ENCODE measurements around the gene STAP2. TPM values are rescaled to one million over a fixed set of nuclear protein-coding genes. Genes with fewer than 3 reads are reported as not detected.

The STAP2 gene
- total RNA-seq, 1 experiment from 2014 or later: 9.7 TPM

DNA sequence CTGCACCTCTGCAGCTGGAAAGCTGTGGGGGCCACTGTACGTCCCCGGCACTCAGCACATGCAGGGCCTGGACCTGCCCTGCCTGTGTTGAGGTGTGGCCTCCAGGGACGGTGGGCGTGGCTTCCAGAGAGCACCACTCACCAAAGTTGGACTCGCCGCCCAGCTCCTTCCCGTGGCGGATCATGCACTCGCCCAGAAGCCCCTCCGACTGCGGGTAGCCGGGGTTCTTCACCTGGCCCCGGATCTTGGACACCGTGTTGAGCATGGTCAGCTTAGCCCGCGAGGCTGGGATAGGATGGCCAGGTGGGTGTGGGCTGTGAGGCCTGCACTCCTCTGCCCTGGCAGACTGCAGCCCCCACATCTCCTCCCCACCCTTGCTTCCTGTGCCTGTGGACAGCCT, 26.7 kb upstream of the STAP2 start:
- Histone ChIP-seq H3K4me1 (peaks cover 6% of the 10 kb centered on the region; the same call in 1 of the 2 replicates), H3K36me3 (peaks cover 8% of the 10 kb centered on the region), H3K27me3 (no peaks in the 10 kb centered on the region)

DNA sequence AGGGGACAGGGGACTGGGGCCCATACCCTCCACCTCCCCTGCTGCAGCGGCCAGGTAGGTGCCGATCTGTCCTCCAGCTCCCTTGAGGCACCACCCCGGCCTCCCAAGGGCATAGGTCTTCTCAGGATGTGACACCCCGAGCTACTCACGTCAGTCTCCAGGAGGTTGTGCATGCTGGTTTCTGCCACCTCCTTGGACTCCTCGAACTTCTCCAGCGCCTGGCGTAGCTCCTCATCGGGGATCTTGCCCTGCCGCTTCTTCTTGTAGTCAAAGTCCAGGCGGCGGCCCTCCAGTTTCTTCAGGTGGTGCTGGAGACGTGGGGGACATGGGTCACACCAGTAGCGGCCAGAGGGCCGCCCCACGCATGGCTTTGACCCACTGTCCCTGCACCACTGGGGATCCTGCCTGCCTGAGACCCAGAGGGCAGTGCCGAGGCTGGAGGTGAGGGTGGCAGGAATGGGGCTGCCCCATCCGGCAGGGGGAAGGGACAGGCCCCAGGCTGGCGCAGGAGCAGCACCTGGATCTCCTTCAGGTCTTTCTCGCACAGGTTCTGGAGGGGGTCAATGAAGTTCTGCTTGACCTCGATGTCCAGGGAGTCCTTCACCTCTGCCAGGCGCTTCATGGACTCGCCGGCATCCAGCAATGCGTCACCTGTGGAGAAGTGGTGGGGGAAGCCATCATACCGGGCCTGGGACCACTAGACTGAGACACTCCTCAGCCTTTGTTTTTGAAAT, 25.1 kb upstream of the STAP2 start:
- Histone ChIP-seq H3K9me3 (replicated peaks) (no peaks in the 10 kb centered on the region), H3K27ac (no peak overlapping the region), H3K4me3 (no peak overlapping the region), H3K27me3 (no peaks in the 10 kb centered on the region), H3K4me1 (no peaks in the 10 kb centered on the region), H3K36me3 (peaks cover 13% of the 10 kb centered on the region)
- DNase-seq: no peak

More for the DNA sequence above, 26.7 kb upstream of the STAP2 start:
- H3K4me3 ChIP-seq: no peak overlapping the region
- H3K9me3 ChIP-seq (replicated peaks): no peaks in the 10 kb centered on the region
- DNase-seq: no peak
- no peak overlapping the region for H3K27ac ChIP-seq

DNA sequence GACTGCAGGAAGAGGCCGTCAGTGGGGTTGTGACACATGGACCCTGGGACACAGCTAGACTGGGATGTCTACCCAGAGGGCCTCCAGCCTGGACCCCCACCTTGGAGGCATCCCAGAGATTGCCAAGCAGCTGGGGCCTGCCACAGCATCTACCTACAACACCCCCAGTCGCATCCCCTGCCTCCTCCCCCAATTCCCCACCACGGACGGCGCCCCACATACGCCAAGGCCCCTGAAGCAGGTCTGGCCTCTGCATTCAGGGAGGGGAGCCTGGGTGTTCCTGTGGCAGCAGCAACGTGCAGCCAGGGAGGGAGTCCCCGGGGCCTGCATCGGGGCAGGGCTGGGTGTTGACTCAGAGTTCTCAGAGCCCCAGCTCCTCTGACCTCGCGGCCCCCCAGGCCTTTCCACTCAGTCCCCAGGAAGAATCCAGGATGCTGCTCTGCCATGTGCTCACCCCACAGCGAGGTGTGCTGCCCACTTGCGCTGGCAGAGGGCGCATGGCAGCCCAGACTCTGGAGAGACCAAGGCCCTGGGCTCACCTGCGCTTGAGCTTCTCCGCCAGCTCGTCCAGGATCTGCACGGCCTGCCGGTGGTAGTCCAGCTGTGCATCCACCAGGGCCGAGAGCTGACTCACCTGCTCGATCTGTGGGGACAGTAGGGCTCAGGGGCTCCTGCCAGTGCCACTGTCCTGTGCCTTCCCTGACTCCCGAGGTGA, 24.4 kb upstream of the STAP2 start:
- Histone ChIP-seq H3K27ac (no peak overlapping the region), H3K4me3 (no peak overlapping the region), H3K4me1 (no peaks in the 10 kb centered on the region), H3K36me3 (peaks cover 13% of the 10 kb centered on the region), H3K9me3 (replicated peaks) (no peaks in the 10 kb centered on the region), H3K27me3 (no peaks in the 10 kb centered on the region)
- DNase-seq: no peak

DNA sequence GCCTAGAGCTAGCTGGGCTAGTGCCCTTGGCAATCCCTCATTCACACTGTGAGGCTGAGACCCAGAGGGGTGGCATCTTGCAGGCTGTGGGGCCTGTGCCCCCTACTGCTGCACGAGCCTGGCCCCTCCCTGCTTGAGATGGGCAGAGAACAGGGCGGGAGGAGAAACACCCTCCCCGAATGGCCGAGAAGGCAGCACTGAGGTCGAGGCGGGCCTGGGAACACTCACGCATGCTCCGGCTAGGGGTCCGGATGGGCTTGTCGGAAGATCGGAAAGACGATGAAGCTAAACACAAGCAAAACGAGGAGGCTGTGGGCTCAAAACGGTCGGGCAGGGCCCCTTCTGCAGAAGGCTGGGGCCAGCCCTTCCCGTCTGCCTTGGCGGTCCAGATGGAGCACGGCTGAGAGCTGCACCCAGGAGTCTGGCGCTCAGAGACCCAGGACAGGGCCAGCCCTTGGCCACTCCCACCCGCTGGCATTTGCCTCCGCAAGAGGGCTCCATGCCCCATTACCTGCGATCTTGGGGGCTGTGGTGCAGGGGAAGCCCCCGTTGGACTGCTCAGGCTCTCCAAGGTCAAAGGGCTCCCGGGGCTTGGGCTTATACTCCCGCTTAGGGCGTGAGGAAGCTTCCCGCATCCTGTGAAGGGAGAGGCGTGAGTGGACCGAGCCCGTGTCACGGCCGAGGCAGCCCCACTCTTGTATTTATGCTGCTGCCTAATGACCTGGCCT, 23.6 kb upstream of the STAP2 start:
- Histone ChIP-seq H3K9me3 (replicated peaks) (no peaks in the 10 kb centered on the region), H3K27me3 (no peaks in the 10 kb centered on the region), H3K4me3 (no peak overlapping the region), H3K4me1 (no peaks in the 10 kb centered on the region), H3K36me3 (peaks cover 13% of the 10 kb centered on the region), H3K27ac (no peak overlapping the region)
- no peak for DNase-seq

DNA sequence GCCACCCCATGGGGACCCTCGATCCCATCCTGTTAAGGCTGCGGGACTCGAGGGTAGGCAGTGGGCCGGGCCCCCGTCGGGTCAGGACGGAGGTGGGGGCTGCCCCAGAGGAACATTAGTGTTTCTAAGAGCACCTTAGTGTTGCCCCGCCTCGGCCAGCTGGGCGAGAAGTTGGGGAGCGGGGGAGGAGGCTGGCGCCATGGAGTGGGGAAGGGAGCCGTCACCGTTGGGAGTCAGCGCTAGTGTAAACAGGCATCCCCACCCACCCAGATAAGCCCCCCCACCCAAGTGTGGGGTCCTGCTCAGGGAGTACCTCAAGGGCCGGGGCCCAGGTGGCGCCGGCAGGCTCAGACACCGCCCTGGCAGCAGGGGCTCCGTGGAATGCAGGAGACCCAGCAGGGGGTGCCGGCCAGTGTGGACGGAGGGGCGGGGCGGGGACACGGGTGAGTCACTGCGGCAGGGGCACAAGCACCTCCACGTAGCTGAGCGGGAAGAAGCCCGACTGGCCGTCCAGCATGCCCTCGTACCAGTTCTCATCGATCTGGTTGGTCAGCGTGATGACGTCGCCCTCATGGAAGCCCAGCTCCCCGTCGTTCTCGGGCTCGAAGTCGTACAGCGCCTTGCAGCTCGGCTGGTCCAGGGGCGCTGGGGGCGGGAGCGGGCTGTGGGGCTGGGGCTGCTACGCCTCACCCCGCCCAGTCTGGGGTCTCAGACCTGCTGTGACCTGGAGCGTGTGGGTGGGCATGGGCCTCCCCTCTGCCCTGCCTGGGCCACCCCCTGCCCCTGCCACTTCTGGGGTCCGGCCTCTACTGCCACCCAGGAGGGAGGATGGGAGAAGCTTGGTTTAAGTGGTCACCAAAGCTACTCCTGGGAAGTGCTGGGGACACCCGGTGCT, 22.8 kb upstream of the STAP2 start:
- Histone ChIP-seq H3K4me1 (no peaks in the 10 kb centered on the region), H3K4me3 (no peak overlapping the region), H3K27ac (no peak overlapping the region), H3K27me3 (no peaks in the 10 kb centered on the region), H3K36me3 (peaks cover 13% of the 10 kb centered on the region), H3K9me3 (replicated peaks) (no peaks in the 10 kb centered on the region)
- no peak for DNase-seq

DNA sequence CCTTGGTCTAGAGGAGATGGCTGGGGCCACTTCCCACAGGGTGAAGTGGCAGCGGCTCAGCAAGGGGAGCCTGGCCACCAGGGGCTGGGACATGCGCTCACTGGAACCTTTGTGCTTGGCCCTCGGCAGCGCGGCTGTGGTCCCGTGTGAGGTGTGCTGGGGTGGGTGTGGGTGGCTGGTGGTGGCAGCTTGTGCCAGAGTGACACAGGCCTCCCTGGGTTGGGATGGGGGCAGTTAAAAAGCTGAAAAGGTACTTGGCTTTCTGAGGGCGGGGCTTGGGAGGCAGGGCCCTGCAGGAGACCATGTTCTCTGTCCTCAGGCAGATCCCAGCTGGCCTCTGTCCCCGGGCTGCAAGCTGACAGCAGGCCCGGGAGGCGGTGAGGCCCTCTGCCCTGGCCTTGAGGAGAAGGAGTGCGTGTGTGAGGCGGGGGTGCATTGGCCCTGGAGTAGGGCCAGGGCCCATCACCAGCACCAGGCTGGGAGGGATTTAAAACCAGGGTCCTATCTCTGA, 22.1 kb upstream of the STAP2 start:
- Histone ChIP-seq H3K27ac (no peak overlapping the region), H3K27me3 (no peaks in the 10 kb centered on the region), H3K4me1 (no peaks in the 10 kb centered on the region)

DNA sequence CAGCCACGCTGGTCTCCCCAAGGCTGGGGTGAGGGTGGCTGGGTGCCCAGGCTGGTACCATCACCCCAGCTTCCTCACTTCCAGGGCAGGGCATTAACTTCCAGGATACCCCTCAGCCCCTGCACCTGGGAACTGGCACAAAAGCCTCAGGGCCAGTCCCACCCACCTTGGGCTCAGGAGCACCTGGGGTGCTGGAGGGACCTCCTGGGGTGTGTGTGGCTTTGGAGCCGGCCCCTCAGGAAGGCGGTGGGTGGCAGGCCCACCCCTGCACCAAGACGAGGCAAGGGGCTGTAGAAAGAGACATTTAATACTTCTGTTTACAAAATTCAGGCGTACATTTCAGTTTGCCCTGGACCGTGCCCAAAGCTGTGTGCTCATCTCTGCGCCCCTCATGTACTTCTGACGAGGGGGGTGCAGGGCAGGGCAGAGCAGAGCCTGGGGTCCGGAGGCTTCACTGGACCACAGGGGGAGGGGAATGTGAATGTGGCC, 21.5 kb upstream of the STAP2 start:
- Histone ChIP-seq H3K36me3 (peaks cover 13% of the 10 kb centered on the region), H3K4me3 (no peak overlapping the region), H3K27ac (no peak overlapping the region), H3K4me1 (no peaks in the 10 kb centered on the region), H3K27me3 (no peaks in the 10 kb centered on the region), H3K9me3 (replicated peaks) (no peaks in the 10 kb centered on the region)
- DNase-seq: no peak

More for the DNA sequence above, 22.1 kb upstream of the STAP2 start:
- no peak for DNase-seq
- Histone ChIP-seq H3K9me3 (replicated peaks) (no peaks in the 10 kb centered on the region), H3K36me3 (peaks cover 13% of the 10 kb centered on the region), H3K4me3 (no peak overlapping the region)

DNA sequence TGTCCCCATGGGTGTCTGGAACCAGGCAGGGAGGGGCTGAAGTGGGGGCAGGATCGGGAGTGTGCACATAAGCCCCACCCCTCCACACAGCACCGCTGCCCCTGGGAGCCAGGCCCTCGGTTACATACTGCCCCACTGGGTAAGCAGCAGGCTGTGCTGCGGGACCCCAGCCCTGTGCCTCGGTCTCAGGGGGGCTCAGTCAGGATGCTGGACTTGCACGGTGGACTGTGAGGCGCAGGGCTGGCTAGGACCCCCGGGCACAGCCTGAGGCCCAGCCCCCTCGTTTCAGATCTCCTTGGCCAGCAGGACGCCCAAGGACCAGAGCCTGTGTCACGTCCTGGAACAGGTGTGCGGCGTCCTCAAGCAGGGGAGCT, 21.0 kb upstream of the STAP2 start:
- H3K9me3 ChIP-seq (replicated peaks): no peaks in the 10 kb centered on the region
- no peak overlapping the region for H3K27ac ChIP-seq
- peaks cover 13% of the 10 kb centered on the region for H3K36me3 ChIP-seq
- DNase-seq: no peak
- H3K4me1 ChIP-seq: no peaks in the 10 kb centered on the region
- H3K4me3 ChIP-seq: no peak overlapping the region
- no peaks in the 10 kb centered on the region for H3K27me3 ChIP-seq

DNA sequence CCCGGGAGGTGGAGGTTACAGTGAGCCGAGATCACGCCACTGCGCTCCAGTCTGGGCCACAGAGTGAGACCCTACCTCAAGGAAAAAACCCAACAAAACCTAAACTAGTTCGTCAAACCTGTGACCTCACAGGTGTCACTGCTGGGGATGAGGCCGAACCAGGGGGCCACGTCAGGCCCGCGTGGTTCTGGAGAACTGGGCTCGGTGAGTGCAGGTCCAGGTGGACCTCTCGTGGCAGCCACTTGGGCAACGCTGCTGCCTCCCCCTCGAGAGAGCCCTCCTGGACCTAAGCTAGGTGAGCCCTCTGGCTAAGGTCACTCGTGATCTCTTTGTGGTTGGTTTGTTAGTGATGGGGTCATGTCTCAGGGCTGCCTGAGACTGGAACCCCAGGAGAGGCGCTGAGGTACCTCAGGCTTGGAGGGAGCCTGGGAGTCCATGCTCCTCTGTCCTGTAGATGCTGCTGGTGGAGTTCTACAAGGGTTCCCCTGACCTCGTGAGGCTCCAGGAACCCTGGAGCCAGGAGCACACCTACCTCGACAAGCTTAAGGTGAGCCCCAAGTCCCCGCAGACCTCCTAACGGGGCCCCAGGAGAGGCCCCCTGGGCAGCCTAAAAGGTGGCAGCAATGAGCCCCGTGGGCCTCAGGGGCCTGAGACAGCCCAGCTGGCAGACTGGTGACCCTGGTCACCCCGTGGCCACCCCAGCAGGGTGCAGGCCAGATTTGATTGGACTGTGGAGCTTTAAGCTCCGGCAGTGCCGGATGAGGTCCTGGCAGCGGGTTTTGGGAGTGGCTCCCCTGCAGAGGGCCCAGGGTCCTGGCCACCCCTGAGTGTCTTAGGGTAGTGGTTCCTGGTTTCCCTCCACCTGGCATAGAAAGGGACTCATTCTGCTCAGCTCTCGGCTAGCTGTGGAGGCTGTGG, 20.3 kb upstream of the STAP2 start:
- no peak overlapping the region for H3K27ac ChIP-seq
- H3K4me1 ChIP-seq: no peaks in the 10 kb centered on the region
- no peak for DNase-seq
- H3K27me3 ChIP-seq: no peaks in the 10 kb centered on the region
- no peaks in the 10 kb centered on the region for H3K9me3 ChIP-seq (replicated peaks)
- peaks cover 13% of the 10 kb centered on the region for H3K36me3 ChIP-seq
- H3K4me3 ChIP-seq: no peak overlapping the region

DNA sequence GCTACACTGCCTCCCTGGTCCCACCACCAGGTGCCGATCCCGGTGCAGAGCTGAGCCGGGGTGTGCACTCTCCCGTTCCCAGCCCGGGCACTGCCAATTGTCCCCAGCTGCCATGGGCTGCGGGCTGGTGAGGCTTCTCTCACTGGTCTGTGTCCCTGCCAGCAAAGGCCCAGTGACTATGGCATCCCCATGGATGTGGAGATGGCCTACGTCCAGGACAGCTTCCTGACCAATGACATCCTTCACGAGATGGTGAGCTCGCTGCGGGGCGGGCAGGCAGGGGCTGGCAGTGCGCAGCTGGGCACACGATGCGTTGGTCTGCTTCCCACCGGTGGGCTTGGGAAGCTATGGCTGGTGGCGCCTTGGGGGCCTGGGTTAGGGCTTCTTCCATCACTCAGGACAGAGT, 19.3 kb upstream of the STAP2 start:
- Histone ChIP-seq H3K9me3 (replicated peaks) (no peaks in the 10 kb centered on the region), H3K27ac (no peak overlapping the region), H3K27me3 (no peaks in the 10 kb centered on the region), H3K36me3 (peaks cover 13% of the 10 kb centered on the region), H3K4me1 (no peaks in the 10 kb centered on the region), H3K4me3 (no peak overlapping the region)
- no peak for DNase-seq

DNA sequence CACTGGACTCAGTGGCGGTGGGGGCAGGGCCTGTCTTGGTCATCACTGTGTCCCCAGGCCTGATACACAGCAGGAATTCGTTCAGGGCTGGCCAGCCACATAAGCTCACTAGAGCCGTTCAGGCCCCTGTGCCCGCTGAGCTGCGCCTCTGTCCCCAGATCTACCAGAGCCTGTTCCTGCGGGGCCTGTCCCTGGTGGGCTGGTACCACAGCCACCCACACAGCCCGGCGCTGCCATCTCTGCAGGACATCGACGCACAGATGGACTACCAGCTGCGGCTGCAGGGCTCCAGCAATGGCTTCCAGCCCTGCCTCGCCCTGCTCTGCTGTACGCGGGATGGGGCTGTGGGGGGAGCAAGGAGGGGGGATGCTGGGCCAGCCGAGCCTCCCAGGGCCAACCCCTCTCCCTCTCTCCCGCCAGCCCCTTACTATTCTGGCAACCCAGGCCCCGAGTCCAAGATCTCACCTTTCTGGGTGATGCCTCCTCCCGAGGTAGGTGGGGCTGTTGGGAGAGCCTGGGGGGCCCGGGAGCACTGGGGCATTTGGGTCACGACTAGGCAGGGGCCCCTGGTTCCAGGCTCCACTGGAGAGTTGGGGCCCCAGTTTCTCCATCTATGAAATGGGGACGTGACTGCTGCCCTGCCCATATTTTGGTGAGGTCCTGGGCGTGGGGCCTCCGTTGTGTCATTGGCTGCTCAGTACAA, 18.6 kb upstream of the STAP2 start:
- Histone ChIP-seq H3K36me3 (peaks cover 10% of the 10 kb centered on the region), H3K4me1 (no peaks in the 10 kb centered on the region)
- no peak for DNase-seq

DNA sequence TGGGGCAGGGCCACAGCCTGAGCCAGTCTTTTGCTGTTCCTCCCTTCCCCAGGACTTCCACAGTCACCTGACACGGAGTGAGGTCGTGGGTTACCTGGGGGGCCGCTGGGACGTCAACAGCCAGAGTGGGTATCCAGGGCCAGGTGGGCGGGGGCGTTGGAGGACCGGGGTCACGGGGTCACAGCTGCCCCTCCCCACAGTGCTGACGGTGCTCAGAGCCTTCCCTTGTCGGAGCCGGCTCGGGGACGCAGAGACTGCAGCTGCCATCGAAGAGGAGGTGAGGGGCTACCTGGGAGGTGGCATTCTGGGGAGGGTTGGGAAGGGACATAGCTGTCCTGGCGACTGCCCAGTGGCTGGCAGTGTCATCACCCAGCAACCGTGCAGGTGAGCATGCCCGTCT, 16.3 kb upstream of the STAP2 start:
- H3K9me3 ChIP-seq (replicated peaks): no peaks in the 10 kb centered on the region
- no peaks in the 10 kb centered on the region for H3K27me3 ChIP-seq
- H3K4me1 ChIP-seq: no peaks in the 10 kb centered on the region
- H3K4me3 ChIP-seq: no peak overlapping the region
- no peak for DNase-seq
- no peak overlapping the region for H3K27ac ChIP-seq
- peaks cover 3% of the 10 kb centered on the region; the same call in 1 of the 2 replicates for H3K36me3 ChIP-seq

More for the DNA sequence above, 18.6 kb upstream of the STAP2 start:
- Histone ChIP-seq H3K4me3 (no peak overlapping the region), H3K27ac (no peak overlapping the region), H3K27me3 (no peaks in the 10 kb centered on the region), H3K9me3 (replicated peaks) (no peaks in the 10 kb centered on the region)

DNA sequence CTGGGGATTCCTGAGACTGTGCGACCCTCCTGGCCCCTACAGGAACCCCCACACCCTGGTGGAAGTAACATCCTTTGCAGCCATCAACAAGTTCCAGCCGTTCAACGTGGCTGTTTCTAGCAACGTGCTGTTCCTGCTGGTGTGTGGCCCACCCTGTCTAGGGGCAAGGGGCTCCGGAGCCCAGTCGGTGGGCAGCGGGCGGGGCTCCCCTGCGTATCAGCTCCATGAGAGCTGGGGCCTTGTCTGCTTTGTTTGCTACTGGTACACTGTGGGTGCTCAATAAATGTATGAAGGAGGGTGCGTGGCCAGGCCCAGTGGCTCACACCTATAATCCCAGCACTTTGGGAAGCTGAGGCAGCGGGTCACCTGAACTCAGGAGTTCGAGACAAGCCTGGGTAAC, 15.7 kb upstream of the STAP2 start:
- Histone ChIP-seq H3K36me3 (no peaks in the 10 kb centered on the region; the same call in 1 of the 2 replicates), H3K4me1 (no peaks in the 10 kb centered on the region), H3K27ac (no peak overlapping the region), H3K27me3 (no peaks in the 10 kb centered on the region), H3K9me3 (replicated peaks) (no peaks in the 10 kb centered on the region), H3K4me3 (no peak overlapping the region)
- no peak for DNase-seq

All from SJCRH30 (cell line).